Islet precursor cell (in vitro differentiated cells): ENCODE measurements around the gene ENTPD2.

Experiments
- DNase-seq: peaks from one replicate; pipeline ENCODE4 v3.0.0-alpha.2; 2018

Gene ENTPD2

DNA sequence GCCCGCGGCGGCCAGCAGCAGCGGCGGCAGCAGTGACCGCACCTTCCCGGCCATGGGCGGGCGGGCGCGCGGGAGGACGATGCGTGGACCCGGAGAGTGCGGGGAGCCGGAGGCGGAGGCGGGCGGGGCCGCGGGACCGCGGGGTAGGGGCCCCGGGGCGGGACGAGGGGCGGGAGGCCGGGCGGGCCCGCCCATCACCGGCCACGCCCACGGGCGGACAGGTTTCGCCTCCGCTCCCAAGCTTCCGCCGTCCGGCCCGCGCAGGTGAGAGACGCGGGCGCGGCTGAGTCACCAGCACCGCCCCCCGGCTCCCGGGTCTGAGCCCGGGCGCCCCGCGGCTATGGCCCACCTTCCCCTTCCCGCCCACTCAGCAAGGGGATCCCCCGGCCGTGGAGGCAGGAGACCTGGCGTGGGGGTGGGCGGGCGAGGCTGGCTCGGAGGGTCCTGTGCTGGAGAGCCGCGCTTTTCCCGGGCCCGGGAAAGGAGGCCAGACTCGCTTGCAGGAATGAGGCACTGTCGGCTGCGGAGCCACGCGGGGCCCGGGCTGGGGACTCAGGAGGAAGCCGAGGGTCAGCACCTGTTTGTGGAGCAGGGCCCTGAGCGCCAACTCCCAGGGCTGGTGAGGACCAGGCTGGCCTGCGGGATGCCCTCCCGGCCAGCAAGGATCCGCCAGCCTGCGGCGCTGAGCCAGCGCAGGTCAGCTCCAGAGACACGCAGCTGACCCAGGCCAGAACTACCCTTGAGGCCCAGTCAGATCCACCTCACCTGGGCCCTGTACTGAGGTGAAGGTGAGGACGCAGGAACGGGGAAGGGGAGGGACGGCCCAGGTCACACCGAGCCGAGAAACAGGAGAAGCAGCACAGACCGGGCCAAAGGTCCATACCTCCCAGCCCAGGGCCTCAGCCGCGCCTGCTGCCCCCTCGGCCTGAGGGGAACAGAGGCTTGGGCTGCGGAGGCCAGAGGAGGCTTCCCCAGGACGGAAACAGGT is at the start of gene ENTPD2:
Gene ENTPD2 (minus strand): TSS at position 118 of the 988 bp plus-strand sequence. CDS start 64 bp downstream, at position 54.
- peak; percentile 78 for DNase-seq

DNA sequence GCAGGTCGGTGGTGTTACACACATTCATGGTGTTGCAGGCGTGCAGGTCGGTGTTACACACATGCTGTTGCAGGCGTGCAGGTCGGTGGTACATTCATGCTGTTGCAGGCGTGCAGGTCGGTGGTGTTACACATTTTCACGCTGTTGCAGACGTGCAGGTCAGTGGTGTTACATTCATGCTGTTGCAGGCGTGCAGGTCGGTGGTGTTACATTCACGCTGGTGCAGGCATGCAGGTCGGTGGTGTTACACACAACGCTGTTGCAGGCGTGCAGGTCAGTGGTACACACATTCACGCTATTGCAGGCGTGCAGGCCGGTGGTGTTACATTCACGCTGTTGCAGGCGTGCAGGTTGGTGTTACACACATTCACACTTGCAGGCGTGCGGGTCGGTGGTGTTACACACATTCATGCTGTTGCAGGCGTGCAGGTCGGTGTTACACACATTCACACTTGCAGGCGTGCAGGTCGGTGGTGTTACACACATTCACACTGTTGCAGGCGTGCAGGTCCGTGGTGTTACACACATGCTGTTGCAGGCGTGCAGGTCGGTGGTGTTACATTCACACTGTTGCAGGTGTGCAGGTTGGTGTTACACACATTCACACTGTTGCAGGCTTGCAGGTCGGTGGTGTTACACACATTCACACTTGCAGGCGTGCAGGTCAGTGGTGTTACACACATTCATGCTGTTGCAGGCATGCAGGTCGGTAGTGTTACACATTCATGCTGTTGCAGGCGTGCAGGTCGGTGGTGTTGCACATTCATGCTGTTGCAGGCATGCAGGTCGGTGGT is 49.5 kb upstream of the ENTPD2 start:
- DNase-seq = no peak

DNA sequence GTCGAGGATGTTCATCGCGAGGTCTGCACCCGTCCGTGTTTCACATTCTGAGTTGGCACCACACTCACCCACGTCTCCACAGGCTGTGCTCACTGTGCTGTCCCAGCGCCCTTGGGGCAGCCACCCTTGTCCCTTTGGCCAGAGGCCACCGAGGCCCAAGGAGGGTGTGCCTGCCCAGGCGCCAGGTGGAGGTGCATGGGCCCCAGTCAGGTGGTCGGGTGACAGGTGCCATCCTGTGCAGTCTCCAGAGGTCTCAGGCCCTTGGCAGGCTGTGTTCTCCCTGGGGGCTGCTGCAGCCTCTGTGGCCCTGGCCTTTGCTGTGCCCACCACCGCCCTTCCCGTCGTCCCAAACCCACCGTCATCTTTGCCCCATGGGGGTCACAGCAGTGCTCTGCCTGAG is 45.4 kb upstream of the ENTPD2 start:
- DNase-seq = no peak

DNA sequence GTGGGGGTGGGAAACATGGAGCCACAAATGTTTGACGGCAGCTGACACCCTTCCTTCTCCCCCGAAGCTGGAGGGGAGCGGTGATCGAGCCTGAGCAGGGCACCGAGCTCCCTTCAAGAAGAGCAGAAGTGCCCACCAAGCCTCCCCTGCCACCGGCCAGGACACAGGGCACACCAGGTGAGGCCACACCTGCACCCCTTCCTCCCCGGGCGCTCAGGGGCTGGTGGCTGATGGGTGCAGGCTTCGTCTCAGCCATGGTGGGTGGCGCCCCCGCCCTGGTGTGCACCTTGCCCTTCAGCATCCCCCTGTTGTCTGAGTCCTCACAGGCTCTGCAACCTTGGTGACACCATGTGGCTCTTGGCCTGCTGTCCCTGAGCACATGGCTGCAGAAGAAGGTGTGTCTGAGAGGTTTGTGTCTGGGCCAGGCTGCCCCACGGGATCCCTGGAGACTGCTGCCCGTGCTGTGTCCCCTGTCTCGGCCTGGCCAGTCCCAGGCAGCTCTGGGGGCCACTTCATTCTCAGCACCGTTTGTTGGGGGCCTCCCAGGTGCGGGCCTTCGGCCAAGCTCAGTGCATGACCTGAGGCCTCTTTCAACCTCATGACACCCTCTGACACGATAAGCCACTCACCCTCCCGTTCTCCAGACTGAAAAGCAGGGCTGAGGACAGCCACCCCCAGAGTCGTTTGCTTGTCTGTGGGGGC is 44.1 kb upstream of the ENTPD2 start:
- DNase-seq = no peak

DNA sequence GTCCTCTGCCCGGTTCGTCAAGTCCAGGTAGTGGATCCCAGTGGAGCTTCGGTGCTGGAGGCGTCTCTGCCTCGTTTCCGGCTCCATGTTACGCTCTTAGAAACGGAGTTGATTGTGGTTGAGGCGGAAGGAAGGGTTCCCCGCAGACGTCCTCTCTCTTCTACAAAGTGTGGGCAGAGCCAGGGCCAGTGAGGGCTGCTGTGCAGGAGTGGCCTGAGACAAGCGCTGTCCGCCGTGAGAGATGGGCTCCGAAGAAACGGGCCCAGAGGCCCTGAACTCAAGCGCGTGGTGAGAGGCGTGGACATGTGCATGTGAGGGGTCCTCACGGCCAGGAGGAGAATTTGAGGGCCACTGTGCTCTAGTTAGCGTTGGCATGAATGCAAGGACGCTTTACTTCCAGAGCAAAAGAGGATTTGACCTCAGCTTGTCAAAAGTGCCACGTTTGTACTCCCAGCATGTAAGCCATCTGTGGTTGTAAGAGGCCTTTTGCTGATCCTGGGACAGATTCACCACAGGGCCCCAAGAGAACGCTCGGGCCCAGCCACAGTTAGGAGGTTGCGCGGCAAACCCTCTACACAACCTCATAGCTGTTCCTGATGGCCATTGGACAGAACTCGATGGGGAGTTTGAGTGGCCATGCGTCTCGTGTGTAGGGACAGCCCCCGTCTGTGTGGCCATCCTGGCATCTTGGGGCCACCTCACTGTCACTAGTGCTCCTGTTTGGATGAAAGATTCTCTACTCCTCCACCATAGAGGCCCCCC is 43.1 kb upstream of the ENTPD2 start:
- DNase-seq = no peak

DNA sequence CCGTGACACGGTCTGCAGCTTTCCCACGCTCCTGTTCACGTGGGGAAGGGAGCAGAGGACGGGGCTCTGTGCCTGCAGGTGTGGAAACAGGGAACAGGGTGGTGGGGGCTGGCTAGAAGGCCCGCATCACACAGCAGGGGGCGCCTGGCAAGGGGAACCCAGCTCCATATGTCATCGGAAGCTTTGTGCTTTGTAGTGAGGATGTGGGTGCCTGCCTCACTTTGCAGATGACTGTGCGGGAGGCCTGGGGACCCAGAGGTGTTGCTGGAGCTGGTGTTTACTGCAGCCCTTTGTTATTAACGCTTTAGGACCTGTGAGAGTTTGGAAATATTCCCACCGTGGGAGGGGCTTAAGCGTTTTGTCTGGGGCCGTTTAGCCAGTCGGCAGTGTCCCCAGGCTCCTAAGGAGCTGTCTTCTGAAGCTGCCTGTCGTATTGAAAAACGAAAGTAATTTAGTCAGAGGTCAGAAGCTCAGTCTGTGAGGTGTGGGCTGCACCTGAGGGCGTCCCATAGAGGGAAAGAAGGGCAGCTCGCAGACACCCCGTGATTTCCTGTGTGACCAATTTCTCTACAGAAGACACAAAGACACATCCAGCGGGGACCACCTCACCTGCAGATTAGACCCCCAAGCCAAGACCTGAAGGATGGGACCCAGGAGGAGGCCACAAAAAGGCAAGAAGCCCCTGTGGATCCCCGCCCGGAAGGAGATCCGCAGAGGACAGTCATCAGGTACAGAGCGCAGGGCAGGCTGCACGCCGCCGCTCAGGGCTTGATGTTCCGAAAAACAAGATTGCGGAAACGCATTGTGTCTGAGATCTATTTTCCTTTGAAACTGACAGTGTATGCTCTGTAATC is 42.0 kb upstream of the ENTPD2 start:
- no peak for DNase-seq

DNA sequence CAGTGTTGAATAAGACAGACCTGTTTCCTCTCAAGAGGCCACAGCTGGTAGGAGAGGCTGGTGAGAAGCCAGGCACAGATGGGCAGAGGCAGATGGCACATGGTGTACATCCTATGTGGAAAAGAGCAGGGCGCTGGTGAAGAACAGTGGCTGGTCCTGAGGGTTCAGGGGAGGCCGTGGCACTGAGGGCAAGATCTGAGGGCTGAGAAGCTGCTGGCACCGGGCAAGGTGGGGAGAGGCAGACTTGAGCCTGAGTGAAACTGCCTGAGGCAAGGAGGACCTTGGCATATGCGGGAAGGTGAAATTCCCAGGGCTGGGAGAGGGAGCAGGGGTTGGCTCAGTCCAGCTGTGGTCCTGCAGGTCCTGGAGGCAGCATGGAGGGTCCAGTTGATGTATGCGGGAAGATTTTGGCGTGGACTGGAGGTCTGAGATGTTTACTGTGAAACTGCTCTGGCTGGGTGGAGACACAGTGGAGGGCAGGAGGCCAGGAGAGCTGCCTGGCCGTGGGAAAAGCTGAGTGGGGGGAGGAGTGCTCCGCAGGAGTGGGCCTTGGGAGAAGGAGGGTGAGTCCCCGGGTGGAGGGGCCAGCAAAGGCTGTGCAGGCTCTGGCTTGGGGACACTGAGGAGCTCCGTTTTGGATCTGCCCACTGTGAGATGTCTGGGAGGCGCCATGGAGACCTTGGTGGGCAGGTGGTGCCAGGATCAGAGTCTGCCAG is 35.5 kb upstream of the ENTPD2 start:
- DNase-seq = no peak

DNA sequence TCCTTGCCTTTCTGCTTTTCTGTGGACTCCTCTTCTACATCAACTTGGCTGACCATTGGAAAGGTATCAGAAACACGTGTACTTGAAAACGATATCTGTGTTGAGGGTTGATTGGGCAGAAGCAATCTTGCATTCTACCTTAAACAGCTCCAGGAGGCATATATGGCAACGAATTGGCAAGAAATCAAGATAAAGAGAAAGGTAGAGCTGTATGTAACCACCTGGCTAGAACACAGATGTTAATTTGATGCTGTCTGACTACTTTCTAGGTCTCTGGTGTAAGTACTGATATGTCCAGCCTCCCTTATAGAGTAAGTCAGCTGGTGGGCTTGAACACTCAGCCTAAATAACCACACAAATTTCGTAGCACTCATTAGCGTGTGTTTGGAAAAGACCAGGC is 34.3 kb upstream of the ENTPD2 start:
- DNase-seq = no peak

DNA sequence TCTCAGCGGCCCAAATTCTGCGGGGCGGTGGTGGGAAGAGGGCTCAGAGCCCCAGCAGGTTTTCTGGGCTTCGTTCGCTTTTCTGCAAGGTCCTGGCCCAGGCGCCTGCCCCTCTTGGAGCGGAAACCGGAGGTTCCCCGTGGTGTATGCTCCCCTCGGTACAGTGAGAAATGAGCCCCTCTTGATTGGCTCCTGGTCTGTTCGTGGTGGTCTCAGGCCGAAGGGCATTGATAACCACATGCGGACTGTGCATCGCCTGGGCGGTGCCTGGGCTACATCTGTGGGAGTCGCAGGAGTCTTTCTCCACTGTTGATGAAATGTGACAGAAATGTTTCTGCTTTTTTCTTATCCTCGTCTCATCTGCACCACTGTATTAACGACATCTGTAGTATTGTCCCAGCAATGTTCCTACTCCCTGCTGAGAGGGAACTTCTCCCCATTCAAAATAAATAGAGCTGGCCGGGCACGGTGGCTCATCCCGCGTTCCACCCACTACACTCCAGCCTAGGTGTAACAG is 33.6 kb upstream of the ENTPD2 start:
- no peak for DNase-seq

DNA sequence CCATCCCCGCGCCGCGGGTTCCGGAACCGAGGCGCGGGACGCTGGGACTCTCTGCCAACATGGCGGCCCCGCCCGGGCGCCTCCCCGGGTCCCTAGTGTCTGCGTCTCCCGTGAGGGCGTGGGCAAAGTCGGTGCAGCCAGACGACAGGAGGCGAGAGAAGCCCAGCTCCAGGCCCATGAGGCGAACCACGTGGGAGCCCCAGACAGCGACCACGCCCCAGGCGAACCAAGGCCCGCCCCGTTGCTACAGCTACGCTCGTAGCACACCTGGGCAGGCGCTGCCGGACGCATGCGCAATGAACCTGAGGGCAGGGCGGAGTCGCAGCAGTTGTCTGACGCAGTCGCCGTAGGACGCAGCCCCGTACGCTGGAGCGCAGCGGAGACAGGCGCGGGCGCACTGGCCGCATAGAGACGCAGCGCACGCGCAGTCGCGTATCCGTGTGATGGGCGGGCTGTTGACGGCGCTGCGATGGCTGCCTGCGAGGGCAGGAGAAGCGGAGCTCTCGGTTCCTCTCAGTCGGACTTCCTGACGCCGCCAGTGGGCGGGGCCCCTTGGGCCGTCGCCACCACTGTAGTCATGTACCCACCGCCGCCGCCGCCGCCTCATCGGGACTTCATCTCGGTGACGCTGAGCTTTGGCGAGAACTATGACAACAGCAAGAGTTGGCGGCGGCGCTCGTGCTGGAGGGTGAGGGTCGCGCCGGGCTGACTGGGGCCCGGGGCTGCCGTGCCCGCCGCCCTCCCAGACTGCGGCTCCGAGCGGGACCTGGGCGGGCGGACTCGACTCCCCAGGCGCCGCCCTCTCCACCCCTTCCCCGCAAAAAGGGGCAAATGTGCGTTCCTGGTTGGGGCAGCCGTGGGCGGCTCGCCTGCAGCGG is 32.9 kb upstream of the ENTPD2 start, which contains the start of gene MAN1B1:
Gene MAN1B1 (plus strand): TSS at position 455 of the 878 bp plus-strand sequence. CDS start 15 bp downstream, at position 470.
- DNase-seq = peak; percentile 100

DNA sequence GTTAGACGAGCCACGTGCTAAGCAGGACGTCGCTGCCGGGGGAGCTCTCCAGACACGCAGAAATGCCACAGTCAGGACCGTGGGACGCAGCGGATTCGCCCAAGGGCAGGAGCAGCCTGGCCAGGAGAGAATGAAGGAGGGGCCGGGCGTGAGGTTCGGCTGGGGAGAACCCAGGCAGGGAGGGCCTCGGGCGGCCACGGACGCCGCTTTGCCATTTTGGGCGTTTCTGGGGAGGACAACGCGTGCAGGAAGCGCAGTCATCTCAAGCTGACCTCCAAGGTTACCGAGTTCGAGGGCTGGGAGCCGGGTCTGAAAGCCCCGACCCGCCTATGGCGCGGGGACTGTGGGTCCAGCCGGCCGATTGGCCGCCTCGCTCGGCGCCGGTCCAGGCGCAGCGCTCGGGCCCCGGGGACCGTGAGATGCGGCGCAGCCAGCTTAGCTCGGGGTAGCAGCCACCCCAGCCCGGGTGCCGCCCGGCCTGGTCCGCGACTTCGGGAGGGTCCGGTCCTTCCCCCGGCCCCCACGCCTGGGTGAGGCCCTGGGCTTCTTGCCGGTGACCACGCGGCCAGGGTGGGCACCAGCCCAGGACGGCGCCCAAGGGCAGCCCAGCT is 32.2 kb upstream of the ENTPD2 start:
- peak; percentile 80 for DNase-seq

DNA sequence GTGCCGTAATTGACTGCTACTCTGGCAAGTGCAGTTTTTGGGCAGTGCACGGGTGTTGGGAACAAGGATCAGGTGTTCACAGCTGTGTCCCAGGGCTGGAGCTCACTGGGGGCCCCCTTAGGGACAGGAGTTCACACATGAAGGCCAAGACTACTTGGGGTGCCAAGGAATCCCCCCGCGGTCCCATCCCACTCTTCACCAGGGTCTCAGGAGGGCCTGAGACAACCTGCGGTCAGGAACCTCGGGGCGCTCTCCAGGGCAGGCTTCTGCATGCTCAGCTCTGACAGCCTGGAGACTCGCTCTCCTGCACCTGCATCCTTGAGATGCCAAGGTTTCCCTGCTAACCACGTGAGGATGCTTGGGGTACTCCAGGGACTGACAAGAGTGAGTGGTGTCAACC is 30.7 kb upstream of the ENTPD2 start:
- no peak for DNase-seq

DNA sequence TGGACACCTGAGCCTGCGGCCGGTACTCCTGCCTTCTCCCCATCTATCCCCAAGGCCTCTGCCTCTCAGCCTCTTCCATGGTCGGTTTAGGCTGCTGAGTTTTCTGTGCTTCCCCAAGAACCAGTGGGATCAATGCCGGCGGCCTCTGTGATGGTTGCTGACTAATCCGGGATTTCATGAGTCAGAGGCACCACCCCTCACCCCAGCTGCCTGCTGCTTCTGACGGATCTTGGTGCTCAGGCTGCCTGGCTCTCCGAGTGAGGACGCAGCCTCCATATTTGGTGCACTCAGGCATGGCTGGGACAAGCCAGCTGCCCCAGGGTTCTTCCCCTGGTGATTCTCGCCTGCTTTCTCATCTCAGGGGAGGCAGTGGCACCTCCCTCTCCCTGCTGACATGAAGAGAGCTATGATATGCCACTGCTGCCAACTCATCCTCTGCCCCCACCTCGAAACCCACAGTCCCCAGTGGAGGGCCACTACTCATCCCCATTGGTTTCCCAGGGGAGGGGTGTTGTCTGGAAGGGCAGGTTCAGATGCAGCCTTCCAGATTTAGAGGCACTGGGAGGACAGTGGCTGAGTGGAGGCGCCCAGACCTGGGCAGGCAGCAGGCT is 29.6 kb upstream of the ENTPD2 start:
- peak; percentile 95 for DNase-seq

DNA sequence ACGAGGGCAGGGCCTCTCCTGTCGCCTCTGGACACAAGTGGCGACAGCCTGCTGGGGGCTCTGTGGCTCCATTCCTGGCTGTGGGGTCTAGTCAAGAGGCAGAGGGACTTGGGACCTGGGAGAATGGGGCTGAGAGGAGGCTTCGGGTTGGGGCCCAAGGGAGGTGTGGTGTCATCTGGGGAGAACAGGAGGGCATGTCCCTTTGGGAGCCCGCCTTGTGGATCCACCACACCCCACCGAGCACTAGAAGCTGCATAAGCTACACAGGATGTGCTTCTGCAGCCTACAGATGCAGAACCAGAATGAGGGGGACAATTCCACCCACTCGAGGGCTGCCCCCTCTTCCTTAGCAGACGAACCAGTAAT is 29.0 kb upstream of the ENTPD2 start:
- DNase-seq = no peak

DNA sequence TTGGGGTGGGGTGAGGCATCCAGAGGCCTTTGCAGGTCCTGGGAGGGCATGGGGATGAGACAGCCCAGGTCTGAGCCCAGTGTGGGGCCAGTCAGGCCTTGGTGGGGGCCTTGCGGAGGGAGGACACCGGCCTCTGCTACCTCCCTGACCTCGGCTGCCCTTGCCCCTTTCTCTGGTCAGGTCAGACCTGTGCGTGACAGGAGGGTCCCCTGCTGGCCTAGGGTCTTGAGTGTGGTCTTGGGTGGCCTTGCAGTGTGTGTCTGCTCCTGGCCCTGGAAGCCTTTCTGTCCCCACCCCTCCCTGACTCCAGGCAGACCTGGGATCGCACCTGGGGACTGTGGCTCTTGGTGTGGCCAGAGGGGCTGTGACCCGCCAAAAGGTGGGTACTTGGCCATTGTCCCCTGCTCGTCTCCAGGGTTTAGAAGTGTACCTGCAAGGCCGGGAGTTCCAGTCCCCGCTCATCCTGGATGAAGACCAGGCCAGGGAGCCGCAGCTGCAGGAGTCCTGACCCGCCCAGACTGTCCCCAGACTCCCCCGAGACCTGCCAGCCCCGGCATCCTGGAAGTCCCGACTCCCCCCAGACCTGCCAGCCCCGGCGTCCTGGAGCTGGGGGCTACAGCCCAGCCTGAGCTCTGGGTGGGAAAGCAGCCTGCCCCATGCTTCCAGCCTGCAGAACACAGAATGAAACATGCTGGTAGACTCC is 28.5 kb upstream of the ENTPD2 start:
- DNase-seq = no peak

DNA sequence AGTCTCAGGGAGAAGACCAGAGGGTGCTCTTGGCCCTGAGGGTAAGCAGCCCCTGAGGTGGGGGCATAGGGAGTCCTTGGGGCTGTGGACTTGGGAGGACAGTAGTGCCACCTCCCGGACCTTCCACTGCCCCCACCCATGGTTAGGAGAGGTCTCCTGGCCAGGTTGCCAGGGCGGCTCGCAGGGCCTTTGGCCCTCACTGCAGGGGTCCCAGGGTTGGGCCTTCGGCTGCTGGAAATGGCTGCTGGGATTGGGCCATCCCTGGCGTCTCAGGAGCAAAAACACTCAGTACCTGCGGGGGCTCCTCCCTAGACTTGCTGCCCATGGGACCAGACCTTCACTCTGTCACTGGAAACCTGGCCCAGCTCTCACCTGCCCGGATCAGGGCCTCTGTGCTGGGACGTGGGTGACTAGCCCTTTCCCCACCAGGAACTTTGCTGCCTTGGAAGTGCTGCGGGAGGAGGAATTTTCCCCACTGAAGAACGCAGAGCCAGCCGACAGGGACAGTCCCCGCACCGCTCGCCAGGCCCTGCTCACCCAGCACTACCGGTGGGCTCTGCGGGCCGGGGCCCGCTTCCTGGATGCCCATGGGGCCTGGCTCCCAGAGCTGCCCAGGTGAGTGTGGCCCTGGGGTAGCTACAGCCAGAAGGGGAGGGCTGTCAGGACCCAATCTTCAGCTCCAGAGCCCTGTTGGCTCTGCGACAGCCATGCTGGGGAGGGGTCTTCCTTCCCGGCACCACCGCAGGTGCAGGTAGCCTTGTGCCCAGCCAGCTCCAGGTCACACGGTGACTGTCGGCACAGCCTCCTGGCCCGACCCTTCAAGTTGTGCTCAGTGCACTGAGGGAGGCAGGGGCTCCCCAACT is 26.6 kb upstream of the ENTPD2 start:
- peak; percentile 41 for DNase-seq

DNA sequence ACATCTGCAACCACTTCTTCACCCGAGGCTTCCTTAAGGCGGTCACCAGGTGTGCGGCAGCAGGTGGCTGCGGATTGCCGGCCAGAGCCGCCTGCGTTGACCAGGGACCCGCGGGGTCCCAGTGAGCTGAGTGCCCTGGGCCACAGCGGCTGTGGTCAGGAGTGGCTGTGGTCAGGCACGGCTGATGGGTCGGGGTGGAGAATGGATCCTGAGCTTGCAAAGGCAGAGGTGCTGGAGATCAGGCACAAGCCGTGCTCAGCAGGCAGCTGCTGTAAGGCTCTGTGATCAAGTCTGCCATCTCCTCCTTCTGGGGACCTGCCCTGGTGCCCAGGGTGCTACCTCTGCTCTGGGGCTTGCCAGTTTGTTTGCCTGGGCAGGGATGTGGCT is 25.5 kb upstream of the ENTPD2 start:
- no peak for DNase-seq
